Kidney (tissue), 14 donors: ENCODE measurements around the gene TRIM69. TPM values are rescaled to one million over a fixed set of nuclear protein-coding genes. Genes with fewer than 3 reads are reported as not detected.

Source experiments
- DNase-seq, 5 donors: peaks; one replicate each; pipeline ENCODE4 v3.0.0-alpha.2; 2013 to 2020
- FAIRE-seq: peaks from 2 replicates; lab custom pipeline; 2012; peaks lifted over from hg19 to GRCh38; lab: Jason Lieb, UNC
- H3K27ac ChIP-seq, 2 donors: one replicate each; pipeline ENCODE4 v1.7.0; 2013; ENCODE audit warnings: low read depth in 2 of 2, low read length in 2 of 2, inconsistent platforms in 1 of 2
- H3K27me3 ChIP-seq: one replicate; pipeline ENCODE4 v1.7.1; 2013; ENCODE audit warnings: low read length, inconsistent platforms; ENCODE audit not compliant: control insufficient read depth, insufficient read depth
- H3K36me3 ChIP-seq, 3 donors: one replicate each; pipeline versions ENCODE4 v1.7.0 to v1.7.1; 2013; ENCODE audit warnings: low read length in 3 of 3, control low read depth in 1 of 3, inconsistent platforms in 1 of 3; ENCODE audit not compliant: insufficient read depth in 3 of 3, control insufficient read depth in 2 of 3
- H3K4me1 ChIP-seq, 3 donors: one replicate each; pipeline versions ENCODE4 v1.7.0 to v1.7.1; 2013; ENCODE audit warnings: low read length in 3 of 3, inconsistent platforms in 1 of 3, low read depth in 1 of 3; ENCODE audit not compliant: control insufficient read depth in 2 of 3, insufficient read depth in 2 of 3
- H3K4me3 ChIP-seq, 3 donors: one replicate each; pipeline versions ENCODE4 v1.7.0 to v1.8.1; 2013; ENCODE audit warnings: low read length in 3 of 3, control low read depth in 1 of 3, inconsistent platforms in 1 of 3
- H3K9ac ChIP-seq, 3 donors: one replicate each; pipeline versions ENCODE4 v1.7.0 to v1.7.1; 2013; ENCODE audit warnings: low read length in 3 of 3, control low read depth in 1 of 3, inconsistent platforms in 1 of 3
- H3K9me3 ChIP-seq, 3 donors: one replicate each; pipeline versions ENCODE4 v1.7.0 to v1.7.1; 2013; ENCODE audit warnings: low read length in 3 of 3, control low read depth in 1 of 3, inconsistent platforms in 1 of 3; ENCODE audit not compliant: control insufficient read depth in 2 of 3, insufficient read depth in 1 of 3
- intact Hi-C: fragments of 100-400 bp; cut with DNase I; formaldehyde crosslinking; loops from one replicate; pipeline ENCODE4 v1.11.1; 2022
- polyA plus RNA-seq: library from polyadenylated mRNA; stranded (reverse); fragments of 350-450 nt; fragmentation: Illumina TruSeq; extraction: RNeasy Lipid Tissue Mini Kit (QIAGEN cat#74804); gene quantifications from one replicate; pipeline ENCODE4 v1.2.3, GENCODE V29; 2014; ENCODE audit warnings: low read depth, low replicate concordance; ENCODE audit not compliant: insufficient read depth
- total RNA-seq: library from RNA; stranded (reverse); fragmentation: NEBNext Ultra II Directional; extraction: Animal tissue kit (Norgen Biotek cat#: 25700); gene quantifications from one replicate; pipeline ENCODE4 v1.2.1, GENCODE V29; 2021
- TF ChIP-seq, protein P1 (sequence below): IDR thresholded peaks from 3 replicates; pipeline ENCODE4 v1.5.1; 2012; ENCODE audit warnings: mild to moderate bottlenecking, moderate library complexity, borderline replicate concordance; ENCODE audit not compliant: insufficient read depth; ENCODE audit errors: extremely low read depth
- donor health status: control.
- donor health status: control.
- donor health status: control.
- donor health status: control.
- donor health status: control.
- donor health status: DM: yes; HTN: yes; CAD: no.
- donor health status: Normal renal cell carcinoma (clear cell type).

The TRIM69 gene
- total and polyA plus RNA-seq, 2 donors from 2014 or later: 29.6 to 41.2 TPM

DNA sequence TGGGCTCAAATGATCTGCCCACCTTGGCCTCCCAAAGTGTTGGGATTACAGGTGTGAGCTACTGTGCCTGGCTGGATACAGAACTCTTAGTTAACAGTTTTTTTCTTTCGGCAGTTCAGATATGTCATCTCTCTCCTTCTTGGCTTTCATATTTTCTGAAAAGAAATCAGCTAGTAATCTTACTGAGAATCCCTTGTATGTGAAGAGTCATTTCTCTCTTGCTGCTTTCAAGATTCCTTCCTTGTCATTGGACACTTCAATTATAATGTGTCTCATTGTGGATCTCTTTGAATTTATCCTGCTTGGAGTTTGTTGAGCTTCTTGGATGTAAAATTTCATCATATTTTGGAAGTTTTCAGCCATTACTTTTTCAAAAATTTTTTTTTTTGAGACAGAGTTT lies 17.0 kb downstream of the TRIM69 start:
- Histone ChIP-seq H3K27ac (no peak overlapping the region), H3K4me1 (no peaks in the 10 kb centered on the region), H3K9me3 (no peaks in the 10 kb centered on the region), H3K9ac (no peak overlapping the region), H3K36me3 (no peaks in the 10 kb centered on the region), H3K4me3 (no peak overlapping the region), H3K27me3 (no peaks in the 10 kb centered on the region)
- TF ChIP-seq, protein P1, sequence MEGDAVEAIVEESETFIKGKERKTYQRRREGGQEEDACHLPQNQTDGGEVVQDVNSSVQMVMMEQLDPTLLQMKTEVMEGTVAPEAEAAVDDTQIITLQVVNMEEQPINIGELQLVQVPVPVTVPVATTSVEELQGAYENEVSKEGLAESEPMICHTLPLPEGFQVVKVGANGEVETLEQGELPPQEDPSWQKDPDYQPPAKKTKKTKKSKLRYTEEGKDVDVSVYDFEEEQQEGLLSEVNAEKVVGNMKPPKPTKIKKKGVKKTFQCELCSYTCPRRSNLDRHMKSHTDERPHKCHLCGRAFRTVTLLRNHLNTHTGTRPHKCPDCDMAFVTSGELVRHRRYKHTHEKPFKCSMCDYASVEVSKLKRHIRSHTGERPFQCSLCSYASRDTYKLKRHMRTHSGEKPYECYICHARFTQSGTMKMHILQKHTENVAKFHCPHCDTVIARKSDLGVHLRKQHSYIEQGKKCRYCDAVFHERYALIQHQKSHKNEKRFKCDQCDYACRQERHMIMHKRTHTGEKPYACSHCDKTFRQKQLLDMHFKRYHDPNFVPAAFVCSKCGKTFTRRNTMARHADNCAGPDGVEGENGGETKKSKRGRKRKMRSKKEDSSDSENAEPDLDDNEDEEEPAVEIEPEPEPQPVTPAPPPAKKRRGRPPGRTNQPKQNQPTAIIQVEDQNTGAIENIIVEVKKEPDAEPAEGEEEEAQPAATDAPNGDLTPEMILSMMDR: no peak
- intact Hi-C loops: no loop called here
- no peak for FAIRE-seq
- DNase-seq: no peak

DNA sequence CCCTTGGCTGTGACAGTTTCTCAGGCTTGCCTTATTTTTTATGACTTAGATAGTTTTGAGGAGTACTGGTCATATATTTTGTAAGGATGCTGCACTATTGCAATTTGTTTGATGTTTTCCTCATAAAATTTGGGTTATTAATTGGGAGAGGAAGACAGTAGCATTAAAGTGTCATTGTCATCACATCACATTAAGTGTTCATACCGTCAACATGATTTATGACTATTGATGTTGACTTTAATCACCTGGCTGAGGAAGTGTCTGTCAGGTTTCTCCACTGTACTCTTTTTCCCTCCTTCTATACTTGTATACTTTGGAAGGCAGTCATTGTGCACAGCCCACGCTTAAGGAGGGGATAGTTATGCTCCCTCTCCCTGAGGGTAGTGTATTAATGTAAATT lies 26.9 kb downstream of the TRIM69 start:
- DNase-seq (no peak), FAIRE-seq (no peak)
- intact Hi-C loops: no loop called here
- no peak overlapping the region for H3K27ac ChIP-seq
- no peaks in the 10 kb centered on the region for H3K9me3 ChIP-seq
- TF ChIP-seq, protein P1: no peak
- no peaks in the 10 kb centered on the region for H3K4me1 ChIP-seq
- H3K9ac ChIP-seq: no peak overlapping the region
- H3K4me3 ChIP-seq: no peak overlapping the region
- H3K27me3 ChIP-seq: no peaks in the 10 kb centered on the region
- H3K36me3 ChIP-seq: no peaks in the 10 kb centered on the region

DNA sequence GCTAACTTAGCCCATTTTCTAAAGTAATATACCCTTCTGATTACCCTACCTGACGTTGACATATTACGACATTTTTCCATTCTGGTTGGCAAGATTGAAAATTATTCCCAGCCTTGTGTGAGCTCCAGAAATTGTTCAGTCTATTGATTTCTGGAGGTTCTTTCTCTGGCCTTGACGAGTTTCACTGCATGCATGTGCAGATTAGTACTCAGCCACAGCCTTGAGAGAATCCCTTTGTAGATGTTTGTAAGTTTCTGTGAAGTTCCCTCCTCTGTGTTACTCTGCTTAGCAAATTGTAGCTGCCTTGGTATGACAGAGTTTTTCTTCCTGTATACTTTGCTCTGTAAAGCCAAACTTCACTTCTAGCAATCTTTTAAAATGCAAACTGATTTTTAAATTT lies 27.5 kb downstream of the TRIM69 start:
- Histone ChIP-seq H3K4me1 (no peaks in the 10 kb centered on the region), H3K36me3 (no peaks in the 10 kb centered on the region), H3K9me3 (no peaks in the 10 kb centered on the region), H3K27me3 (no peaks in the 10 kb centered on the region), H3K4me3 (no peak overlapping the region), H3K9ac (no peak overlapping the region), H3K27ac (no peak overlapping the region)
- intact Hi-C loops: no loop called here
- DNase-seq: no peak
- TF ChIP-seq, protein P1: no peak
- no peak for FAIRE-seq

DNA sequence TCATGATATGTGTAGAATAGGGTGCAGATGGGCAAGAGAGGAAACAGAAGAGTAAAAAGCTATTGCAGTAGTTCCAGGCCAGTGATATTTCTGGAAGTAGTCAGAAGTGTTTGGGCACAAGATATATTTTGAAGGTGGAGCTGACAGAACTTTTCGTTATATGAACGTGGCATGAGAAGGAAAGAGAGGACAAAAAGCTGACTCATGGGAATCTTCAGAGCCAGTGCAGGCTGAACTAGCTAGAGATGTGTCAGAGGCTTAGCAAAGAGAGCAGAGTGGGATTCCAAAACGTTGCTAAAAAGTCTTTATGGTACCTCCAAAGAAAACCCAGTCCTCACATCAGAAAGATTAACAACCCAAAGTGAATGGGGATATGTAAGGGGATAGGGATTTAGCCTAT lies 28.7 kb downstream of the TRIM69 start:
- Histone ChIP-seq H3K9me3 (no peaks in the 10 kb centered on the region), H3K4me3 (no peak overlapping the region), H3K27me3 (no peaks in the 10 kb centered on the region), H3K4me1 (no peaks in the 10 kb centered on the region), H3K9ac (no peak overlapping the region), H3K36me3 (no peaks in the 10 kb centered on the region), H3K27ac (no peak overlapping the region)
- FAIRE-seq (no peak), DNase-seq (no peak)
- intact Hi-C loops: no loop called here
- TF ChIP-seq, protein P1: no peak
